K562 (cell line): ENCODE results near the gene SAXO2.

Experiments used
- CC2D1A ChIP-seq: fragments of 450-650 bp; IDR thresholded peaks from 2 replicates; pipeline ENCODE4 v1.6.1; 2017; ENCODE audit warnings: mild to moderate bottlenecking
- NFYB ChIP-seq: IDR thresholded peaks from 2 replicates; pipeline ENCODE4 v1.6.1; 2011; ENCODE audit warnings: mild to moderate bottlenecking, moderate library complexity; ENCODE audit not compliant: insufficient read length; ENCODE audit errors: extremely low read depth
- POLR2B ChIP-seq: fragments of 450-650 bp; IDR thresholded peaks from 2 replicates; pipeline ENCODE4 v1.6.1; 2018; ENCODE audit warnings: low read depth; ENCODE audit not compliant: partially characterized antibody
- YY1 ChIP-seq, 3 experiments: IDR thresholded peaks; 2 replicates each; pipeline ENCODE4 v1.6.1; 2011; ENCODE audit warnings: low read length in 2 of 3, mild to moderate bottlenecking in 2 of 3, moderate library complexity in 2 of 3, borderline replicate concordance in 1 of 3, control low read depth in 1 of 3, low read depth in 1 of 3; ENCODE audit not compliant: insufficient read depth in 3 of 3, insufficient replicate concordance in 2 of 3, control insufficient read depth in 1 of 3, insufficient read length in 1 of 3; ENCODE audit errors: extremely low read depth in 1 of 3
- ZBTB1 ChIP-seq: sonication (generic); formaldehyde crosslinking; IDR thresholded peaks from 2 replicates; pipeline ENCODE4 v1.8.1; 2023; ENCODE audit warnings: missing genetic modification reagents, low read depth, mild to moderate bottlenecking, borderline replicate concordance

DNA sequence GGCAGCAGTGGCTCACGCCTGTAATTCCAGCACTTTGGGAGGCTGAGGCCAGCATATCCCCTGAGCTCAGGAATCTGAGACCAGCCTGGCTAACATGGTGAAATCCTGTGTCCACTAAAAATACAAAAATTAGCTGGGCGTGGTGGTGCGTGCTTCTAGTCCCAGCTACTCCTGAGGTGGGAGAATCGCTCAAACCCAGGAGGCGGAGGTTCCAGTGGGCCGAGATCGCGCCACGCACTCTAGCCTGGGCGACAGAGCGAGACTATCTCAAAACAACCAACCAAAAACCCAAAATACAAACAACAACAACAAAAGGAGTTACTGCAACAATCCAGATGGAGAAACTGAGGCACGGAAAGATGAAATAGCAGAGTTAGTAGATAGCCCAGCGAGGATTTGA lies 35.4 kb downstream of the SAXO2 start:
- TF ChIP-seq CC2D1A (no peak), YY1 (IDR thresholded peaks at IDR 0.05; ENCODE audit: borderline replicate concordance in 1 of 3, control insufficient read depth in 1 of 3, extremely low read depth in 1 of 3, insufficient read depth in 3 of 3, insufficient read length in 1 of 3, insufficient replicate concordance in 2 of 3, low read depth in 1 of 3, low read length in 2 of 3) (no peak), ZBTB1 (no peak), NFYB (no peak), POLR2B (no peak)
